ENCODE measurements around the gene LDB2. TPM values are rescaled to one million over a fixed set of nuclear protein-coding genes. Genes with fewer than 3 reads are reported as not detected.

Gene LDB2
- total RNA-seq, 2 donors from 2014 or later: 3.2 to 7.9 TPM

DNA sequence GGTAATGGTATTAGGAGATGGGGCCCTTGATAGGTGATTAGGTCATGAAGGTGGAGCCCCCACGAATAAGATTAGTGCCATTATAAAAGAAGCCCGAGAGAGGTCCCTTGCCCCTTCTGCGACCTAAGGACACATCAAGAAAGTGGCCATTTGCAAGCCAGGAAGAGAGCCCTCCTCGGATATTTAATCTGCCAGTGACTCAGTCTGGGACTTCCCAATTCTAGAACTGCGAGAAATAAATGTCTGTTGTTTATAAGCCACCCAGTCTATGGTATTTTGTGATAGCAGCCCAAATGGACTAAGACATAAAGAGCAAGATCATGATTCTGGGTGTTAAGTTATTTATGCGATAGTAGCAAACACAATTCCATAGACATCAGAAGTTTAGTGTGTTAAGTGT, 192.2 kb downstream of the LDB2 start:
- TF ChIP-seq, protein P1, sequence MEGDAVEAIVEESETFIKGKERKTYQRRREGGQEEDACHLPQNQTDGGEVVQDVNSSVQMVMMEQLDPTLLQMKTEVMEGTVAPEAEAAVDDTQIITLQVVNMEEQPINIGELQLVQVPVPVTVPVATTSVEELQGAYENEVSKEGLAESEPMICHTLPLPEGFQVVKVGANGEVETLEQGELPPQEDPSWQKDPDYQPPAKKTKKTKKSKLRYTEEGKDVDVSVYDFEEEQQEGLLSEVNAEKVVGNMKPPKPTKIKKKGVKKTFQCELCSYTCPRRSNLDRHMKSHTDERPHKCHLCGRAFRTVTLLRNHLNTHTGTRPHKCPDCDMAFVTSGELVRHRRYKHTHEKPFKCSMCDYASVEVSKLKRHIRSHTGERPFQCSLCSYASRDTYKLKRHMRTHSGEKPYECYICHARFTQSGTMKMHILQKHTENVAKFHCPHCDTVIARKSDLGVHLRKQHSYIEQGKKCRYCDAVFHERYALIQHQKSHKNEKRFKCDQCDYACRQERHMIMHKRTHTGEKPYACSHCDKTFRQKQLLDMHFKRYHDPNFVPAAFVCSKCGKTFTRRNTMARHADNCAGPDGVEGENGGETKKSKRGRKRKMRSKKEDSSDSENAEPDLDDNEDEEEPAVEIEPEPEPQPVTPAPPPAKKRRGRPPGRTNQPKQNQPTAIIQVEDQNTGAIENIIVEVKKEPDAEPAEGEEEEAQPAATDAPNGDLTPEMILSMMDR (IDR thresholded peaks at IDR 0.05): no peak
- intact Hi-C loops (cut with DNase I): no loop called here

GRCh38 chr4:16705341-16705740, 193.1 kb downstream of the LDB2 start:
- TF ChIP-seq, protein P1 (IDR thresholded peaks at IDR 0.05): no peak
- H3K27me3 ChIP-seq: no peaks in the 10 kb centered on the region
- H3K4me1 ChIP-seq: no peaks in the 10 kb centered on the region
- no peaks in the 10 kb centered on the region for H3K36me3 ChIP-seq
- DNase-seq: no peak
- H3K9ac ChIP-seq (ENCODE audit: low read depth in 2 of 2, low read length in 2 of 2): no peak overlapping the region
- no peak overlapping the region for H3K4me3 ChIP-seq
- intact Hi-C loops (cut with DNase I): no loop called here
- no peak overlapping the region for H3K27ac ChIP-seq
- no peaks in the 10 kb centered on the region for H3K9me3 ChIP-seq

More for the DNA sequence above, 192.2 kb downstream of the LDB2 start:
- H3K4me1 ChIP-seq: no peaks in the 10 kb centered on the region
- H3K36me3 ChIP-seq: no peaks in the 10 kb centered on the region
- H3K27ac ChIP-seq: no peak overlapping the region
- H3K4me3 ChIP-seq: no peak overlapping the region
- no peaks in the 10 kb centered on the region for H3K27me3 ChIP-seq
- no peak for DNase-seq
- no peak overlapping the region for H3K9ac ChIP-seq (ENCODE audit: low read depth in 2 of 2, low read length in 2 of 2)
- H3K9me3 ChIP-seq: no peaks in the 10 kb centered on the region

DNA sequence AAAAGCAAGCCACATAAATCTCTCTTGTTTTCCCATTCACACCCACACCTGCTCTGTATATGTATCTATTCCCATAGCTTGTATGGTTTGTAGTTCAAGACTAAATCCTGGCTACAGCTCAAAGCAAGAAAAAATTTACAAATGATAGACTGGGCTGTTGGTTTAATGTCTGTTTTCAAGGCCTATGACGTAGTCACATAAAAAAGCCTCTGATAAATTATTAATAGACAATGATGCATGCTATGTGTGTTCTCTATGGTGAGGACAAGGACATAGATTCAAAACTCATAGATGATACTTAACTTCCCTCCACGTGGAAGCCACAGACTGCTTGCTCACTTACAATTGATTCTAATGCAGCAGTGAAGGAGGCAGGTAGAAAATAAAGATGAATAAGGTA, 194.0 kb downstream of the LDB2 start:
- Histone ChIP-seq H3K27ac (no peak overlapping the region), H3K9me3 (no peaks in the 10 kb centered on the region), H3K9ac (ENCODE audit: low read depth in 2 of 2, low read length in 2 of 2) (no peak overlapping the region), H3K36me3 (no peaks in the 10 kb centered on the region), H3K27me3 (no peaks in the 10 kb centered on the region), H3K4me3 (no peak overlapping the region), H3K4me1 (no peaks in the 10 kb centered on the region)
- TF ChIP-seq, protein P1 (IDR thresholded peaks at IDR 0.05): no peak
- intact Hi-C loops (cut with DNase I): no loop called here
- DNase-seq: no peak

GRCh38 chr4:16695896-16696295, 202.5 kb downstream of the LDB2 start:
- H3K36me3 ChIP-seq: no peaks in the 10 kb centered on the region
- no peak overlapping the region for H3K9ac ChIP-seq (ENCODE audit: low read depth in 2 of 2, low read length in 2 of 2)
- TF ChIP-seq, protein P1 (IDR thresholded peaks at IDR 0.05): no peak
- DNase-seq: no peak
- no peaks in the 10 kb centered on the region for H3K9me3 ChIP-seq
- H3K27me3 ChIP-seq: no peaks in the 10 kb centered on the region
- H3K27ac ChIP-seq: no peak overlapping the region
- H3K4me1 ChIP-seq: no peaks in the 10 kb centered on the region
- no peak overlapping the region for H3K4me3 ChIP-seq
- intact Hi-C loops (cut with DNase I): no loop called here

DNA sequence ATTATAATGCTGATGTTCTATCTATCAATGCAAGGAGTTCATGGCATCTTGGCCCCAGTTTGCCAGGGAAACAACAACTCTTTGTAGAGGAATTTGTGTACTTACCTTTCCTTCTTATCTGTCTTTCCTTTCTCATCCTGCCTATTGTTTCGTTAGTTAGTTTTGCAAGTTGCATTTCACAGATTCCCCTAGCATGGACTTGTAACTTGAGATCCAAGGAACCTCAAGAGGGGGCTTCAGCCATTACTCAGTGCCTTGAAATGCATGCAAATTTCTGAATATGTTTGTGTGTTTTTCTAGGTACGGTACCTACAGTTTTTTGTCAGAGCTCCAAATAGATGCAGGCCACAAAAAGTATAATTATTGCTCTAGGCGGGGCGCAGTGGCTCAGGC, 203.6 kb downstream of the LDB2 start:
- H3K9ac ChIP-seq (ENCODE audit: low read depth in 2 of 2, low read length in 2 of 2): no peak overlapping the region
- TF ChIP-seq, protein P1 (IDR thresholded peaks at IDR 0.05): no peak
- no peaks in the 10 kb centered on the region for H3K27me3 ChIP-seq
- no peak for DNase-seq
- H3K9me3 ChIP-seq: no peaks in the 10 kb centered on the region
- no peak overlapping the region for H3K4me3 ChIP-seq
- H3K36me3 ChIP-seq: no peaks in the 10 kb centered on the region
- no peak overlapping the region for H3K27ac ChIP-seq
- H3K4me1 ChIP-seq: no peaks in the 10 kb centered on the region
- intact Hi-C loops (cut with DNase I): no loop called here

All from colonic mucosa (tissue), 4 donors.